Skeletal muscle satellite cell (primary cell): ENCODE results near the gene APBB1.
"Not testable (repeated sequence)": the region's sequence is repeated elsewhere in the genome, so short reads cannot be mapped to it uniquely, and the experiment has no call there.

Source experiments
- H3K27me3 ChIP-seq: 2 replicates; pipeline ENCODE4 v1.7.0; 2013; ENCODE audit warnings: low read length; ENCODE audit not compliant: control insufficient read depth, insufficient read depth
- H3K36me3 ChIP-seq: 2 replicates; pipeline ENCODE4 v1.7.0; 2013; ENCODE audit warnings: mild to moderate bottlenecking, control low read depth, low read length; ENCODE audit not compliant: insufficient read depth
- H3K4me1 ChIP-seq: 2 replicates; pipeline ENCODE4 v1.7.0; 2013; ENCODE audit warnings: low read length; ENCODE audit not compliant: control insufficient read depth, insufficient read depth
- H3K4me2 ChIP-seq: 2 replicates; pipeline ENCODE4 v1.7.0; 2013; ENCODE audit warnings: mild to moderate bottlenecking, low read length
- H3K4me3 ChIP-seq: 2 replicates; pipeline ENCODE4 v1.7.0; 2013; ENCODE audit warnings: low read length
- H3K9ac ChIP-seq: 2 replicates; pipeline ENCODE4 v1.7.0; 2013; ENCODE audit warnings: mild to moderate bottlenecking, low read depth, low read length, moderate library complexity
- H3K9me3 ChIP-seq: replicated peaks from 2 replicates; pipeline ENCODE4 v1.7.0; 2013; ENCODE audit warnings: mild to moderate bottlenecking, control low read depth, low read length

The APBB1 gene

GRCh38 chr11:6401464-6401863, 17.4 kb downstream of the APBB1 start:
- no peaks in the 10 kb centered on the region for H3K9me3 ChIP-seq
- H3K27me3 ChIP-seq = no peaks in the 10 kb centered on the region
- no peak overlapping the region for H3K9ac ChIP-seq
- H3K4me3 ChIP-seq = no peak overlapping the region
- H3K4me1 ChIP-seq = peaks cover 4% of the 10 kb centered on the region
- no peaks in the 10 kb centered on the region for H3K36me3 ChIP-seq
- no peak overlapping the region for H3K4me2 ChIP-seq

DNA sequence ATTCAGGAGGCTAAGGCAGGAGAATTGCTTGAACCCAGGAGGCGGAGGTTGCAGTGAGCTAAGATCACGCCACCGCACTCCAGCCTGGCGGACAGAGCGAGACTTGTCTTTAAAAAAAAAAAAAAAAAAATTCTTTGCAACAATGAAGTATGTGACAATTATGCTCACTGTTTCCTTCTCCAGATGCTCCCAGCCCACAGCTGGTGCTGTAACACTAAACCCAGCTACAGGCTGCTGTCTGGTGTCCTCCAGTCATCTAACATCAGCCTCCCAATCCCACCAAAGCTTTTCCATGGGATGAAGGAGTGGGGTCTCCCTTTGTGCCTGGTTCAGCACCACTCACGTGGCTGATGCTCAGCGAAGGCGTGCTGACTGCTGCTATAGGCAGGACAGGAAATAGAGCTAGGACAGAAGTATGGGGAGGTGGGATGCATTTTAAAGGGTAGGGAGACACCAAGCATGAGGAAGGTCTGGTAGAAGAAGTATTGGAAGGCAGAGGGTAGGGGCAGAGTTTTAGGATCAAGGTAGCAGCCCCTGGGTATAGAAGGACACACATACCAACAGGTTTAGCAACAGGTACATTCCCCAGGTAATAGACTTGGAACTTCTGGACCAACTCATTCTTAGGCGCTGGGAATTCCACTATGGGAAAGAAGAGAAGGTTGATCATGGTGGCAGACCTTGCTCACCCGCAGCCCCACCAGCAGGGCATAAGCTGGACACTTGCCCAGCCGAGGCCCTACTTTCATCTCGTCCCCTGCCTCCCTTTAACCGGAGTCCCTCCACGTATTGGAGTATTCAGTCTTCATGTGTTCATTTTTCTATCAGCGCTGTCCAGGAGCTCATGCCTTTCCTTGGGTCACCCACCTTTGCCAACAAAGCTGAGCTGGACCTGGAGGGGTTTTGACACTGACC, 18.2 kb downstream of the APBB1 start:
- Histone ChIP-seq H3K4me3 (no peak overlapping the region), H3K36me3 (no peaks in the 10 kb centered on the region), H3K4me2 (no peak overlapping the region), H3K9me3 (no peaks in the 10 kb centered on the region), H3K9ac (no peak overlapping the region), H3K27me3 (no peaks in the 10 kb centered on the region), H3K4me1 (peaks cover 4% of the 10 kb centered on the region)

DNA sequence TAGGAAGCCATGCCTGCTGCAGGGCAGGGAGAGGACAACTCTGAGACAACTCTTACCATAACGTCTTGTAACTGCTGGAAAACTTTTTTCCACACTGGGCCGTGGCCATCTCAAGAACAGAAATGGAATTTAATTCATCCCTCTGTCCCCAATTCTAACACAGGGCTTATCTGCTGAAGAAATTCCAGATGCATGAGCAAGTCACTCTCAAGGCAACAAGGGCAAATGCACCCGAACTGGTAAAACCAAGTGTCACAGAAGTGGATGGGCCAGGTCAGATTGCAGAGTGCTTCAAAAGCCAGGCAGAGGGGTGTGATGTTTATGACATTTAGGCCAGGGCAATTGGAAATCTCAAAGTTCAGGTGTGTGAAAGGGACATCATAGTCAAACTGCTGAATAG, 21.3 kb downstream of the APBB1 start:
- Histone ChIP-seq H3K4me3 (no peak overlapping the region), H3K4me1 (peaks cover under 1% of the 10 kb centered on the region), H3K4me2 (no peak overlapping the region), H3K9ac (no peak overlapping the region), H3K27me3 (no peaks in the 10 kb centered on the region), H3K36me3 (peaks cover 16% of the 10 kb centered on the region), H3K9me3 (no peaks in the 10 kb centered on the region)

GRCh38 chr11:6397156-6397555, 21.7 kb downstream of the APBB1 start:
- Histone ChIP-seq H3K4me2 (no peak overlapping the region), H3K4me3 (no peak overlapping the region), H3K4me1 (no peaks in the 10 kb centered on the region), H3K9ac (no peak overlapping the region), H3K27me3 (no peaks in the 10 kb centered on the region), H3K9me3 (no peaks in the 10 kb centered on the region), H3K36me3 (peaks cover 16% of the 10 kb centered on the region)

DNA sequence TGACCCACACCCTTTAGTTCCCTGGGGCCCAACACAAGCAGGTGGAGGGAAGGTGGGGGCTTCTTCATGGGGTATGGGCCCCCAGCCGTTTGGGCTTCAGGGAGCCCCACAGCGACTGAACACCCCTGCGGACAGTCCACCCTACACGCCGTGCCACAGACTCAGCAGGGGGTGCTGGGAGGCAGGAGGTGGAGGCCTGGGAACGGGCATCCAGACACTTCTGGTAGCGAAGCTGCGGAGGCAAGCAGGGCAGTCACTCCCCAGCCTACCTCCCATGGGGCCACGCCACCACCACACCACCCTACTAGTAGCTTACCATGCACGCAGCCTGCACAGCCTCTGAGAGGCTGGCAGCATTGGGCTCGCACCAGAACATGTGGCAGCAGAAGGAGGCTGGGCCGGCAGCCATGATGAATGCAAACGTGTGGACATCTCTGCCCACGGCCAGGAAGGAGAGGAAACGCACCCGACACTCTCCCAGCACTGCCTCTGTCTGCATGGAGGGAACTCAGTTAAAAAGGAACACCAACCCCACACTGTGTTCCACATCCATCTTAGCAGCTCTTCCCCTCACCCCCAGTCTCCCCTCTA, 23.3 kb downstream of the APBB1 start:
- Histone ChIP-seq H3K4me1 (peaks cover 9% of the 10 kb centered on the region), H3K4me3 (no peak overlapping the region), H3K9me3 (no peaks in the 10 kb centered on the region), H3K9ac (no peak overlapping the region), H3K4me2 (no peak overlapping the region), H3K36me3 (peaks cover 16% of the 10 kb centered on the region), H3K27me3 (no peaks in the 10 kb centered on the region)

GRCh38 chr11:6393989-6394670, 24.8 kb downstream of the APBB1 start:
- no peak overlapping the region for H3K4me3 ChIP-seq
- peaks cover 16% of the 10 kb centered on the region for H3K36me3 ChIP-seq
- peaks cover 17% of the 10 kb centered on the region for H3K4me1 ChIP-seq
- no peaks in the 10 kb centered on the region for H3K27me3 ChIP-seq
- no peak overlapping the region for H3K9ac ChIP-seq
- H3K9me3 ChIP-seq = no peaks in the 10 kb centered on the region
- no peak overlapping the region for H3K4me2 ChIP-seq

GRCh38 chr11:6392251-6392650, 26.6 kb downstream of the APBB1 start:
- H3K9me3 ChIP-seq, H3K27me3 ChIP-seq, H3K9ac ChIP-seq, H3K4me3 ChIP-seq, H3K4me2 ChIP-seq: not testable (repeated sequence)
- Histone ChIP-seq H3K36me3 (peaks cover 16% of the 10 kb centered on the region), H3K4me1 (peaks cover 33% of the 10 kb centered on the region)

- H3K4me3 ChIP-seq = peak overlapping the region; percentile 91
- H3K9me3 ChIP-seq = no peaks in the 10 kb centered on the region
- H3K4me1 ChIP-seq = peaks cover 33% of the 10 kb centered on the region
- peak overlapping the region; percentile 93 for H3K4me2 ChIP-seq
- H3K9ac ChIP-seq = no peak overlapping the region
- H3K36me3 ChIP-seq = peaks cover 16% of the 10 kb centered on the region
- no peaks in the 10 kb centered on the region for H3K27me3 ChIP-seq
These were observed 27.3 kb downstream of the APBB1 start for GRCh38 chr11:6391537-6392134.

- H3K4me2 ChIP-seq = peak overlapping the region; percentile 93
- H3K9ac ChIP-seq = peak overlapping the region; percentile 91
- H3K27me3 ChIP-seq = no peaks in the 10 kb centered on the region
- peak overlapping the region; percentile 91 for H3K4me3 ChIP-seq
- H3K9me3 ChIP-seq = no peaks in the 10 kb centered on the region
- H3K36me3 ChIP-seq = peaks cover 16% of the 10 kb centered on the region
- H3K4me1 ChIP-seq = peaks cover 33% of the 10 kb centered on the region
These were observed 28.0 kb downstream of the APBB1 start for GRCh38 chr11:6390718-6391469.

DNA sequence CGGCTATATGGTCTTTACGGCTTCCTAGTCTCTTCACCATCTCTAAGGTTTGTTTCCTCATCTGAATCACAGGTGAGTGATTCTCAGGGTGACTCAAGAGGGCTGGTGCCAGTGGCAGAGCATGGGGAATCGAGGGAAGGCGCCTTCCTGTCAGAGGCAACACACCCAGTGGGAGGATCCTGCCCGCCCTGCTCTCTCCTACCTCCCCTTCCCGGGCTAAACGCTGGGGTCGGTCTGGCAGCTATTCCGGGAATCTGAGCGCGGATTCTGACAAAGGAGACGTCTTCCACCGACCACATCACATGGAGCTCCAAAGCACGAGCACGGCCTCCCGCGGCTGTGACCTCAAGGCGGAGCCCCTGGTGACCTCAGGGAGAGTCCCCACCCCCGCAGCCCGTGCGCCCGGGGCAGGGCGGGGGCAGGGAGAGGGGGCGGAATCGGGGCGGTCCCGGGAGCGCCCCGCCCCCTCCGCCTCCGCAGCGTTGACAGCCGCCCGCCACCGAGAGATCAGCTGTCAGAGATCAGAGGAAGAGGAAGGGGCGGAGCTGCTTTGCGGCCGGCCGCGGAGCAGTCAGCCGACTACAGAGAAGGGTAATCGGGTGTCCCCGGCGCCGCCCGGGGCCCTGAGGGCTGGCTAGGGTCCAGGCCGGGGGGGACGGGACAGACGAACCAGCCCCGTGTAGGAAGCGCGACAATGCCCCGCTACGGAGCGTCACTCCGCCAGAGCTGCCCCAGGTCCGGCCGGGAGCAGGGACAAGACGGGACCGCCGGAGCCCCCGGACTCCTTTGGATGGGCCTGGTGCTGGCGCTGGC, 28.8 kb downstream of the APBB1 start, which contains the start of gene SMPD1:
Gene SMPD1, plus strand, starts transcription at position 570 of the 813 bp plus-strand sequence. Its CDS starts 125 bp downstream, at position 695.
- Histone ChIP-seq H3K36me3 (peaks cover 13% of the 10 kb centered on the region), H3K9ac (peak within 1 kb of the TSS; percentile 91), H3K9me3 (no peaks in the 10 kb centered on the region), H3K4me1 (peaks cover 33% of the 10 kb centered on the region), H3K27me3 (no peaks in the 10 kb centered on the region), H3K4me3 (peak within 1 kb of the TSS; percentile 91), H3K4me2 (peak within 1 kb of the TSS; percentile 93)
